Small intestine (tissue), 7 donors: Measurements from ENCODE around the gene CRACR2B. TPM values are rescaled to one million over a fixed set of nuclear protein-coding genes. Genes with fewer than 3 reads are reported as not detected.

Source experiments
- DNase-seq, 2 donors: peaks; one replicate each; pipeline versions ENCODE4 v3.0.0 to v3.0.0-alpha.2; 2013
- FAIRE-seq: peaks from 2 replicates; lab custom pipeline; 2012; peaks lifted over from hg19 to GRCh38; lab: Jason Lieb, UNC
- H3K27ac ChIP-seq, 3 donors: one replicate each; pipeline ENCODE4 v1.5.1; 2013; ENCODE audit warnings: low read length in 2 of 3, mild to moderate bottlenecking in 2 of 3, control low read depth in 1 of 3, inconsistent platforms in 1 of 3, low read depth in 1 of 3, moderate library complexity in 1 of 3
- H3K27me3 ChIP-seq, 3 donors: one replicate each; pipeline ENCODE4 v1.6.1; 2013; ENCODE audit warnings: low read length in 3 of 3, inconsistent platforms in 1 of 3; ENCODE audit not compliant: control insufficient read depth in 3 of 3, insufficient read depth in 3 of 3
- H3K36me3 ChIP-seq, 3 donors: one replicate each; pipeline ENCODE4 v1.6.1; 2013; ENCODE audit warnings: low read length in 3 of 3, inconsistent platforms in 1 of 3, low read depth in 1 of 3, mild to moderate bottlenecking in 1 of 3, moderate library complexity in 1 of 3; ENCODE audit not compliant: control insufficient read depth in 3 of 3, insufficient read depth in 2 of 3
- H3K4me1 ChIP-seq, 3 donors: one replicate each; pipeline ENCODE4 v1.6.1; 2013; ENCODE audit warnings: low read length in 2 of 3, inconsistent platforms in 1 of 3, low read depth in 1 of 3, mild to moderate bottlenecking in 1 of 3, moderate library complexity in 1 of 3; ENCODE audit not compliant: control insufficient read depth in 3 of 3, insufficient read depth in 2 of 3
- H3K4me3 ChIP-seq, 3 donors: one replicate each; pipeline ENCODE4 v1.5.1; 2013; ENCODE audit warnings: low read length in 3 of 3, control low read depth in 1 of 3, inconsistent platforms in 1 of 3, low read depth in 1 of 3, mild to moderate bottlenecking in 1 of 3, moderate library complexity in 1 of 3
- H3K9me3 ChIP-seq, 2 donors: one replicate each; pipeline ENCODE4 v1.6.1; 2013; ENCODE audit warnings: low read depth in 1 of 2, low read length in 1 of 2; ENCODE audit not compliant: control insufficient read depth in 2 of 2, insufficient read depth in 1 of 2
- WGBS, 3 donors: extraction: QIAGEN DNeasy Blood & Tissue Kit; methylation state at CpG; one replicate each; pipeline ENCODE4 v1.1.7; 2013; 5-methylcytosine and 5-hydroxymethylcytosine counted together
- polyA plus RNA-seq, 4 donors: library from polyadenylated mRNA; stranded (reverse) in 3 of 4; unstranded in 1 of 4; fragments of 200-250 nt in 3 of 4; fragments of 120-200 nt in 1 of 4; gene quantifications; one replicate each; pipeline versions ENCODE4 v1.2.1 to v1.2.3, GENCODE V29; 2013
- donor health status: healthy with polysubstance abuse.
- donor health status: control.
- donor health status: control.
- donor health status: Bipolar disorder and iron deficiency.
- donor health status: healthy.

CRACR2B gene
- polyA plus RNA-seq, 4 donors = 38.7 to 88.8 (median 65.2) TPM

- H3K4me1 ChIP-seq = peaks cover 2 to 70% (median 10%) of the 10 kb centered on the region in 3 donors
- H3K36me3 ChIP-seq = peaks cover 14 to 50% (median 15%) of the 10 kb centered on the region in 3 donors
- DNase-seq (peak; percentile 84 to 89), FAIRE-seq (no peak)
- WGBS, 3 donors = 12 to 36% (median 22%) methylated on average over 31 of the region's 31 CpGs
- H3K27me3 ChIP-seq = peaks cover 0 to 7% (median 0%) of the 10 kb centered on the region in 3 donors
- H3K4me3 ChIP-seq = peak overlapping the region in 2 of 3 donors; percentile 75 to 80
- peak overlapping the region; percentile 88 to 98 (median 96) for H3K27ac ChIP-seq
- H3K9me3 ChIP-seq = no peaks in the 10 kb centered on the region
Observed at GRCh38 chr11:834371-835316, 6.9 kb downstream of the CRACR2B start.

GRCh38 chr11:836274-836673, 8.6 kb downstream of the CRACR2B start:
- no peak overlapping the region for H3K27ac ChIP-seq
- DNase-seq = no peak
- H3K9me3 ChIP-seq = no peaks in the 10 kb centered on the region
- H3K4me1 ChIP-seq = peaks cover 6 to 64% (median 11%) of the 10 kb centered on the region in 3 donors
- no peak for FAIRE-seq
- no peaks in the 10 kb centered on the region for H3K27me3 ChIP-seq
- peaks cover 14 to 67% (median 15%) of the 10 kb centered on the region in 3 donors for H3K36me3 ChIP-seq
- WGBS, 3 donors = 89 to 91% (median 90%) methylated on average over 11 to 14 of the region's 14 CpGs
- no peak overlapping the region for H3K4me3 ChIP-seq

GRCh38 chr11:836700-837099, 9.0 kb downstream of the CRACR2B start:
- peaks cover 14 to 67% (median 15%) of the 10 kb centered on the region in 3 donors for H3K36me3 ChIP-seq
- H3K4me3 ChIP-seq = no peak overlapping the region
- H3K4me1 ChIP-seq = peaks cover 6 to 61% (median 13%) of the 10 kb centered on the region in 3 donors
- WGBS, 3 donors = 87 to 90% (median 90%) methylated on average over 9 of the region's 9 CpGs
- peak overlapping the region in 1 of 3 donors; percentile 30 for H3K27ac ChIP-seq
- DNase-seq = no peak
- no peaks in the 10 kb centered on the region for H3K9me3 ChIP-seq
- H3K27me3 ChIP-seq = no peaks in the 10 kb centered on the region
- FAIRE-seq = no peak

- FAIRE-seq (no peak), DNase-seq (no peak)
- no peaks in the 10 kb centered on the region for H3K9me3 ChIP-seq
- H3K27me3 ChIP-seq = no peaks in the 10 kb centered on the region
- peak overlapping the region in 1 of 3 donors; percentile 30 for H3K27ac ChIP-seq
- peaks cover 4 to 54% (median 13%) of the 10 kb centered on the region in 3 donors for H3K4me1 ChIP-seq
- whole genome bisulfite sequencing, 3 donors = 84 to 90% (median 89%) methylated on average over 21 to 22 of the region's 22 CpGs
- H3K36me3 ChIP-seq = peaks cover 14 to 67% (median 15%) of the 10 kb centered on the region in 3 donors
- no peak overlapping the region for H3K4me3 ChIP-seq
Observed at GRCh38 chr11:837189-837989, 9.7 kb downstream of the CRACR2B start.

- Histone ChIP-seq H3K27me3 (no peaks in the 10 kb centered on the region), H3K4me1 (peaks cover 4 to 53% (median 13%) of the 10 kb centered on the region in 3 donors), H3K27ac (no peak overlapping the region), H3K36me3 (peaks cover 14 to 67% (median 15%) of the 10 kb centered on the region in 3 donors), H3K9me3 (no peaks in the 10 kb centered on the region), H3K4me3 (no peak overlapping the region)
- FAIRE-seq (no peak), DNase-seq (no peak)
- WGBS, 3 donors = 72 to 93% (median 83%) methylated on average over 4 to 8 of the region's 8 CpGs
Observed at GRCh38 chr11:837990-838307, 10.2 kb downstream of the CRACR2B start.

GRCh38 chr11:838441-839279, 10.9 kb downstream of the CRACR2B start:
- FAIRE-seq = no peak
- Histone ChIP-seq H3K4me1 (peaks cover 4 to 59% (median 13%) of the 10 kb centered on the region in 3 donors), H3K36me3 (peaks cover 14 to 67% (median 15%) of the 10 kb centered on the region in 3 donors)

GRCh38 chr11:839280-839623, 11.5 kb downstream of the CRACR2B start:
- H3K9me3 ChIP-seq = no peaks in the 10 kb centered on the region
- peaks cover 14 to 67% (median 15%) of the 10 kb centered on the region in 3 donors for H3K36me3 ChIP-seq
- peak overlapping the region in 1 of 3 donors; percentile 64 for H3K27ac ChIP-seq
- FAIRE-seq (no peak), DNase-seq (no peak)
- H3K4me3 ChIP-seq = no peak overlapping the region
- H3K4me1 ChIP-seq = peaks cover 4 to 65% (median 13%) of the 10 kb centered on the region in 3 donors
- peaks cover 0 to 12% (median 0%) of the 10 kb centered on the region in 3 donors for H3K27me3 ChIP-seq
- 88 to 96% (median 94%) methylated on average over 5 of the region's 5 CpGs for WGBS, 3 donors

More at GRCh38 chr11:838441-839279, 10.9 kb downstream of the CRACR2B start:
- Histone ChIP-seq H3K4me3 (no peak overlapping the region), H3K27me3 (peaks cover 0 to 6% (median 0%) of the 10 kb centered on the region in 3 donors), H3K27ac (peak overlapping the region; percentile 4 to 64 (median 32)), H3K9me3 (no peaks in the 10 kb centered on the region)
- peak; percentile 67 to 81 for DNase-seq
- WGBS, 3 donors = 25 to 45% (median 42%) methylated on average over 15 to 17 of the region's 17 CpGs
